HAP-1 (cell line): Measurements from ENCODE around the gene GAS2L2.
A peak's percentile ranks its signal among the peaks of the same experiment; 100 is the strongest.

Experiments used
- DNase-seq, 2 experiments: peaks; one replicate each; pipeline ENCODE4 v3.0.0-alpha.2; 2016 to 2020; ENCODE audit warnings: low spot score in 2 of 2
- H3K27me3 ChIP-seq: fragments of 250-450 bp; sonication (Bioruptor Pico); 2 replicates; pipeline ENCODE4 v1.5.1; 2020; ENCODE audit warnings: low read depth, mild to moderate bottlenecking, moderate library complexity
- H3K36me3 ChIP-seq: fragments of 250-450 bp; sonication (Bioruptor Pico); replicated peaks from 2 replicates; pipeline ENCODE4 v1.5.1; 2020; ENCODE audit warnings: mild to moderate bottlenecking
- H3K4me1 ChIP-seq: fragments of 250-450 bp; sonication (Bioruptor Pico); 2 replicates; pipeline ENCODE4 v1.5.1; 2020; ENCODE audit warnings: mild to moderate bottlenecking
- H3K4me3 ChIP-seq: fragments of 250-450 bp; sonication (Bioruptor Pico); 2 replicates; pipeline ENCODE4 v1.5.1; 2020; ENCODE audit warnings: mild to moderate bottlenecking, moderate library complexity
- H3K9me3 ChIP-seq: fragments of 250-450 bp; sonication (Bioruptor Pico); 2 replicates; pipeline ENCODE4 v1.5.1; 2020; ENCODE audit warnings: mild to moderate bottlenecking, moderate library complexity
- in situ Hi-C: fragments of 300-500 bp; cut with MboI; formaldehyde crosslinking; loops from 3 replicates; pipeline ENCODE4 v1.14.3; 2020; ENCODE audit warnings: low sequenced_read_pairs, inconsistent platforms, mixed read lengths

Gene GAS2L2

DNA sequence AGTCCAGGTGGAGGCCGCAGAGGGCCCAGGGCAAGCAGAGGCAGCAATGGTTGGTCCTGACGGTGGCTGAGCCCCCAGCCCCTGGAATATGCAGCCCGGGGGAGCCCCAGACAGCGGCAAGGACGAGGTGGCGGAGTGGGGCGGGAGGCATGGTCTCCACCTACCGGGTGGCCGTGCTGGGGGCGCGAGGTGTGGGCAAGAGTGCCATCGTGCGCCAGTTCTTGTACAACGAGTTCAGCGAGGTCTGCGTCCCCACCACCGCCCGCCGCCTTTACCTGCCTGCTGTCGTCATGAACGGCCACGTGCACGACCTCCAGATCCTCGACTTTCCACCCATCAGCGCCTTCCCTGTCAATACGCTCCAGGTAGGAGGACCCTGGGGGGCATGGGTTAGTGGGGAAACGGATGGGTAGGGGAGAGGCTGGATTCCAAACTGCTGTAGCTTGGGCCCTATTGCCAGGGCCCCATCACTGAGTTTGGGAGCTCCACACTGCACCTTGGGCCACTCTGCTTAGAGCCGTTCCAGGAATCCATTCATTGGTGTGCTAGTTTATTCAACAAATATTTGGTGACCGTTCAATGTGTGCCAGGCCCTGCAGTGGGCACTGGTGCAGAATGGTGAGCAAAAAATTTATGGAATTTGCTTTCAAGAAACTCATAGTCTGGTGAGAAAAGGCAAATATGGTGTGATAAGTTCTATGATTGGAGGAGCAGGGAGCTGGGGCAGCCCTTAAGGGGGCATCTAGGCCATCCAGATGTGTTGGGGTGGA, 17.8 kb downstream of the GAS2L2 start:
- no peaks in the 10 kb centered on the region for H3K9me3 ChIP-seq
- no peaks in the 10 kb centered on the region for H3K27me3 ChIP-seq
- no peak for DNase-seq
- peaks cover 3% of the 10 kb centered on the region; the same call in 1 of the 2 replicates for H3K36me3 ChIP-seq
- peaks cover 4% of the 10 kb centered on the region for H3K4me1 ChIP-seq
- in situ Hi-C loops = no loop called here
- no peak overlapping the region for H3K4me3 ChIP-seq

- no peaks in the 10 kb centered on the region for H3K27me3 ChIP-seq
- no peaks in the 10 kb centered on the region for H3K9me3 ChIP-seq
- H3K4me3 ChIP-seq = no peak overlapping the region
- peaks cover 9% of the 10 kb centered on the region for H3K4me1 ChIP-seq
- peaks cover 3% of the 10 kb centered on the region; the same call in 1 of the 2 replicates for H3K36me3 ChIP-seq
- no peak for DNase-seq
- in situ Hi-C loops = no loop called here
Measured at GRCh38 chr17:35734396-35734795, 18.6 kb downstream of the GAS2L2 start.

DNA sequence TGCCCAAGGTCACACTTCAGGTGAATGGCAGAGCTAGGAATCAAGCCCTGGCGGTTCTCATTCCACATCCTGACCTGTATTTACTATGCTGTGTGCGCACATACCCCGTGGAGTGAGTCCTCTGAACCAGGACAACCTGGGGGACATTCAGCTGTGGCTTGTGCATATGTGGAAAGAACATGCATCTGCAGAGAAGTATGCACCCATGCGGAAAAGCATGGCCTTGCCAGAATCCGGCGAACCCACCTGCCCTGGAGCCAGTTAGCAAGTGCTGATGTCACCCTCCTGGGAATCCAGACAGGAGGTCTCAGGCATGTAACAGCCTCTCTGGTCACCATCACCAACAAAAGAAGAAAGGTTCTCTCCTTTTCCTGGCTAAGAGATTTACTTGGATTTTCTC, 19.7 kb downstream of the GAS2L2 start:
- DNase-seq = no peak
- Histone ChIP-seq H3K4me3 (no peak overlapping the region), H3K4me1 (peaks cover 14% of the 10 kb centered on the region), H3K36me3 (peaks cover 3% of the 10 kb centered on the region; the same call in 1 of the 2 replicates), H3K9me3 (no peaks in the 10 kb centered on the region), H3K27me3 (no peaks in the 10 kb centered on the region)
- in situ Hi-C loops = no loop called here

DNA sequence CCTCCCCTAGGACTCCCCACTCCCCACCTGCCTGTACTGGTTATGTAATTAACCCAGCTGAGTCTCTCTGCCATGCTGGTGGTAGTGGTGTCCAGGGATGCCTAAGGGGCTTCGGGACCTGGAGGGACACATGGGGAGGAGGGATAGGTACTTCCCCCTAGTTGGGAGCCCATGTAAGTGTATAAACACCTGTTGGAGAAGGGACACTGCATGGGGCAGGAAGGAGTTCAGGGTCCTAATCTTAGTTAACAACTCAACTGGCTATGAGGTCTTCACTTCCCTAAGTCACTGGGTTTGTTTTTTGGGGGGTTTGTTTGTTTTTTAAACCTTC, 20.3 kb downstream of the GAS2L2 start:
- Histone ChIP-seq H3K9me3 (no peaks in the 10 kb centered on the region), H3K4me1 (peaks cover 14% of the 10 kb centered on the region), H3K36me3 (peaks cover 3% of the 10 kb centered on the region; the same call in 1 of the 2 replicates), H3K4me3 (peak overlapping the region; percentile 63), H3K27me3 (no peaks in the 10 kb centered on the region)
- DNase-seq = no peak
- in situ Hi-C loops = no loop called here

- Histone ChIP-seq H3K27me3 (no peaks in the 10 kb centered on the region), H3K4me1 (peaks cover 15% of the 10 kb centered on the region), H3K9me3 (no peaks in the 10 kb centered on the region), H3K4me3 (peak overlapping the region; percentile 63), H3K36me3 (peaks cover 7% of the 10 kb centered on the region)
- in situ Hi-C loops = no loop called here
- DNase-seq = peak in 1 of 2 experiments; percentile 52
Measured at GRCh38 chr17:35731917-35732805, 20.9 kb downstream of the GAS2L2 start.

- Histone ChIP-seq H3K36me3 (peaks cover 7% of the 10 kb centered on the region), H3K4me1 (peaks cover 21% of the 10 kb centered on the region), H3K27me3 (no peaks in the 10 kb centered on the region), H3K4me3 (peak within 1 kb of the TSS; percentile 63), H3K9me3 (no peaks in the 10 kb centered on the region)
- in situ Hi-C loops = no loop called here
- DNase-seq = peak; percentile 46 to 88
Measured at GRCh38 chr17:35731239-35731916, 21.7 kb downstream of the GAS2L2 start, which contains the start of gene RASL10B. Gene RASL10B, plus strand, starts transcription at chr17:35731639. Its CDS starts 3,546 bp downstream, at chr17:35735185.

DNA sequence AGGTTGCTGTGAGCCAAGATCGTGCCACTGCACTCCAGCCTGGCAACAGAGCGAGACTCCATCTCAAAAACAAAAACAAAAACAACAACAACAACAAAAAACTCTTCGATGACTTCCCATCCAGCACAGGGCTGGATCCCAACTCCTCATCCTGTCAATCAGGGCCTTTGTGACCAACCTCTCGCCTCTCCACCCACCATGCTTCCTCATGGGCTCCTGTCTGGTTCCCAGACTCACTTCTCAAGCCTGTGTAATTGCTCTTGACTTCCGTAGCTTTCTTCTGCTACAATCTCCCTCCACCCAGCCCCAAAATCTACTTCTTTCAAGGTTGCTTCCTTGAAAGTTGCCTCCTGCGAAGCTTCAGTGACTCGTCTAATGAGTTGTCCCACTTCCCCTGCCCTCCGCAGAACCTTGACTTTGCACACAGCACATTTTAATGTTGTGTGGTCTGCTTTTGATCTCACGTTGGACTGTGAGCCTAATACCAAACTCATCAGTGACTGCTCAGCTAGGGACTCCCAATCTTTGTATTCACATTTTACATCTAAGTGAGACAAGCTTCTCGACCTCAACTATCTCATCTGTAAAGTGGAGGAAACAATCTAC, 22.5 kb downstream of the GAS2L2 start:
- H3K27me3 ChIP-seq = no peaks in the 10 kb centered on the region
- peaks cover 23% of the 10 kb centered on the region for H3K4me1 ChIP-seq
- no peak overlapping the region for H3K4me3 ChIP-seq
- H3K36me3 ChIP-seq = peaks cover 12% of the 10 kb centered on the region
- no peaks in the 10 kb centered on the region for H3K9me3 ChIP-seq
- in situ Hi-C loops = no loop called here
- DNase-seq = no peak

DNA sequence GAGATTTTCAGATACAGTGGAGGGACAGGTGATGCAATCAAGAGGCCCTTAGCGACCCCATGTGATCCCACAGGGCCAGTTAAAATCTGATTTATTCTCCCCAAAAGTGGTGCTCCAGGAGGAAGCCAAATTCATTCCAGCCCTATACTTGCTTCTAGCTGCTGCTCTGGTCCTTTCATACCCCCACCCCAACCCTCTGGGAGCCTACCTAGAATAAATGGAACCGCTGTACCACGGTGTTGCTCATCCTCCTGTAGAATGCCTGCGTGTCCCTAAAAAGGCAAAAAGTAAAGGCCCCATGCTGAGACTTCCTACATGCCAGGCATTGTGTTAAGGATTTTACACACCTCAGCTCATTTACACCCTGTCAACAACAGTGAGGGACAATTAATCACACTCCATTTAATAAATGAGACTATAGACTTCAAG, 23.6 kb downstream of the GAS2L2 start:
- Histone ChIP-seq H3K4me3 (no peak overlapping the region), H3K9me3 (no peaks in the 10 kb centered on the region), H3K36me3 (peaks cover 17% of the 10 kb centered on the region), H3K4me1 (peaks cover 23% of the 10 kb centered on the region), H3K27me3 (no peaks in the 10 kb centered on the region)
- in situ Hi-C loops = no loop called here
- DNase-seq = peak in 1 of 2 experiments; percentile 34

- in situ Hi-C loops = no loop called here
- DNase-seq = no peak
Measured at GRCh38 chr17:35728551-35728950, 24.5 kb downstream of the GAS2L2 start.

GRCh38 chr17:35727635-35728034, 25.4 kb downstream of the GAS2L2 start:
- no peak for DNase-seq
- H3K4me1 ChIP-seq = peaks cover 23% of the 10 kb centered on the region
- in situ Hi-C loops = no loop called here
- H3K9me3 ChIP-seq = no peaks in the 10 kb centered on the region
- no peak overlapping the region for H3K4me3 ChIP-seq
- H3K36me3 ChIP-seq = peaks cover 28% of the 10 kb centered on the region
- H3K27me3 ChIP-seq = no peaks in the 10 kb centered on the region

More at GRCh38 chr17:35728551-35728950, 24.5 kb downstream of the GAS2L2 start:
- Histone ChIP-seq H3K27me3 (no peaks in the 10 kb centered on the region), H3K9me3 (no peaks in the 10 kb centered on the region), H3K4me1 (peaks cover 23% of the 10 kb centered on the region), H3K4me3 (no peak overlapping the region), H3K36me3 (peaks cover 22% of the 10 kb centered on the region)

DNA sequence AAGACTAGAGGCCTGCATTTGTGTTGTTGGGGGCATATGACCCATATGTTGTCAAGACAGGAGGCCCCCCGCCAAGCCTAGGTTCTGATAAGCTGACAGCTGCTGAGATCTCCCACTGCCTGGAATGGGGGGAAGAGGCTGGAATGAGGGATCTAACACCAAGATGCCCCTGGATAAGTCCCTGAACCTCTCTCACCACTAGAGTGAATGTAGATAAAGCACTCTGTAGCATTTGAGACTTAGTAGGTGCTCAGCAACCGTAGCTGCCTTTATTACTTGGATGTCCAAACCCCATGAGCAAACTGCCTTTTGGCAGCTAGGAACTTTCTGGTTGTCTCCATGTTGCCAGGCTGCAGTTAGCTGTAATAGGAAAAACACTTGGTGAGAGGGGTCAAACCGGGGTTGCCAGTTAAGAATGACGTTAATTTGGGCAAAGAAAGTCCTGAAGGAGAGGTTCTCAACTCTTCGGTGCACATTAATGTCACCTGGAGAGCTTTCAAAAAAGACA, 26.0 kb downstream of the GAS2L2 start:
- peaks cover 32% of the 10 kb centered on the region for H3K36me3 ChIP-seq

GRCh38 chr17:35726127-35726952, 26.7 kb downstream of the GAS2L2 start:
- peak; percentile 59 to 89 for DNase-seq
- Histone ChIP-seq H3K27me3 (no peaks in the 10 kb centered on the region), H3K4me3 (no peak overlapping the region), H3K4me1 (peaks cover 23% of the 10 kb centered on the region), H3K9me3 (no peaks in the 10 kb centered on the region), H3K36me3 (peaks cover 38% of the 10 kb centered on the region)
- in situ Hi-C loops = no loop called here

More for the DNA sequence above, 26.0 kb downstream of the GAS2L2 start:
- Histone ChIP-seq H3K9me3 (no peaks in the 10 kb centered on the region), H3K4me3 (no peak overlapping the region), H3K27me3 (no peaks in the 10 kb centered on the region), H3K4me1 (peaks cover 23% of the 10 kb centered on the region)
- in situ Hi-C loops = no loop called here
- DNase-seq = no peak
